ENCODE data around the gene WNT16. TPM values are rescaled to one million over a fixed set of nuclear protein-coding genes. Genes with fewer than 3 reads are reported as not detected.

WNT16 gene
- total and polyA plus RNA-seq, 12 donors, result not detected

DNA sequence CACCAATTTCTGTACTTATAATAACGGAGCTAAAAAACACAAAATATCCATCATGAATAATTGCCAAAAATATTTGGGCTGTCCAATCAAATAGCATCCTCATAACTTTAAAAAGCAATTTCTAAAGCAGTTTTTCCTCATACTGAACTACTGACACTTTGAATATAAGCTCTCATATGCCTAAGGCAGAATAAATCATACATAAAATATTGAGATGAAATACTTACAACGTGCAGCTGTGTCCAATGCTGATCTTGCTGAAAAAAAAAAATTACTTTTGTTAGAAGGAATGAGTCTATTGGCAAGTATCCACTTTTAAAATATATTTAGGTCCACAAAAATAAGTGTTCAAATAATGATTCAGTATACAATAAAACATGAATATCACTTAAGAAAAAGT, 43.1 kb downstream of the WNT16 start:
- 68 to 70% methylated on average over 2 of the region's 2 CpGs for WGBS, 2 donors
- H3K4me1 ChIP-seq, result peaks cover 0 to 35% (median 22%) of the 10 kb centered on the region in 9 donors
- DNase-seq (no peak), ATAC-seq (no peak)
- no peak overlapping the region for H3K4me3 ChIP-seq
- intact Hi-C loops (cut with DNase I), result no loop called here
- H3K9me3 ChIP-seq, result no peaks in the 10 kb centered on the region
- H3K27ac ChIP-seq, result no peak overlapping the region
- peaks cover 0 to 62% (median 0%) of the 10 kb centered on the region in 9 donors for H3K36me3 ChIP-seq
- H3K27me3 ChIP-seq, result no peaks in the 10 kb centered on the region
- TF ChIP-seq, protein P1, sequence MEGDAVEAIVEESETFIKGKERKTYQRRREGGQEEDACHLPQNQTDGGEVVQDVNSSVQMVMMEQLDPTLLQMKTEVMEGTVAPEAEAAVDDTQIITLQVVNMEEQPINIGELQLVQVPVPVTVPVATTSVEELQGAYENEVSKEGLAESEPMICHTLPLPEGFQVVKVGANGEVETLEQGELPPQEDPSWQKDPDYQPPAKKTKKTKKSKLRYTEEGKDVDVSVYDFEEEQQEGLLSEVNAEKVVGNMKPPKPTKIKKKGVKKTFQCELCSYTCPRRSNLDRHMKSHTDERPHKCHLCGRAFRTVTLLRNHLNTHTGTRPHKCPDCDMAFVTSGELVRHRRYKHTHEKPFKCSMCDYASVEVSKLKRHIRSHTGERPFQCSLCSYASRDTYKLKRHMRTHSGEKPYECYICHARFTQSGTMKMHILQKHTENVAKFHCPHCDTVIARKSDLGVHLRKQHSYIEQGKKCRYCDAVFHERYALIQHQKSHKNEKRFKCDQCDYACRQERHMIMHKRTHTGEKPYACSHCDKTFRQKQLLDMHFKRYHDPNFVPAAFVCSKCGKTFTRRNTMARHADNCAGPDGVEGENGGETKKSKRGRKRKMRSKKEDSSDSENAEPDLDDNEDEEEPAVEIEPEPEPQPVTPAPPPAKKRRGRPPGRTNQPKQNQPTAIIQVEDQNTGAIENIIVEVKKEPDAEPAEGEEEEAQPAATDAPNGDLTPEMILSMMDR (IDR thresholded peaks at IDR 0.05), result no peak

DNA sequence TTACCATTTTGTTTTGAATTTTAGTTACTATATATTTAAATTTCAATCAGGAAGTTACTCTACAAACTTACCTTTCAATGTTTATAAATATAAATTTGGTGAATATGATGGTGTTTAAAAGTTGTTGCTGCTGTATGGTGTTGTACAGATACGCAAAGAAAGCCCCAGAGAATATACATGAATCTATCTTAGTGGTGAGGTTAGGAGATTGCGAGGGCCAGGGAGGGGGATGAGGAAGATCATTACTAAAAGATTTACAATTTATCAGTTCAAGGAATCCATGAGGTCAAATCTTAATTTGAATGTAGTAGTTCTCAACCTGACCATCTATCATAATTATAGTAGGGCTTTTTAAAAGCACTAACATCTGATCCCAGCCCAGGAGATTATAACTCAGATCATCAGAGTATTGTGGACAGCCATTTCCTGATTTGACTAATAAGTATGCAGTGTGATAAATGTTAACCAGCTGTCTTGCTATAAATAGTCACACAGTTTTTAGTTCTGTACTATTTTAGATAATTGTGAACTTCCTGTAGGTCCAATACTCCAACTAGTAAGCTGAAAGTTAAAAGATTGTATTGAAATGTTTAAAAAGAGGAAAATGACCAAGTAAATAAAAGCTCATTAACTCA, 43.7 kb downstream of the WNT16 start:
- WGBS, 2 donors, result 89 to 90% methylated on average over 2 of the region's 2 CpGs
- H3K27ac ChIP-seq, result peak overlapping the region in 3 of 10 donors; percentile 6 to 60 (median 48)

DNA sequence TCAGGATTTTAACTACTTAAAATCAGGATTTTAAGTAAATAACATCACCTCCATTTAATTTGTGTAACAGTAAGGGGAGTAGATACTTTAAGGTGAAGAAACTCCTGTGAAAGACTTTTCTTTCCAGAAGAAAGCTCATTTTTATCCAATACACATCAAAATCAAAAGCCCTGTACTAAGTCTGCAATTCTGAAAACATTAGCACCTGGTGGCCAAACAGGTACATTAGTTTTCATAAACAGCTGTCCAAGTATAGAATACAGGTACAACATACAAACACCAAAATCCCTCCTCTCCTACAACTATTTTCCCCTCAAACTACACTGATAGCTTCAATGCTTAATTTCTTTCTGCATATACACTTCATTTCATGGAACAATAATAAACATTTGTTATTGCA, 44.4 kb downstream of the WNT16 start:
- Histone ChIP-seq H3K27ac (peak overlapping the region in 3 of 10 donors; percentile 6 to 60 (median 48)), H3K36me3 (peaks cover 0 to 64% (median 0%) of the 10 kb centered on the region in 9 donors), H3K4me1 (peaks cover 0 to 32% (median 22%) of the 10 kb centered on the region in 9 donors), H3K27me3 (no peaks in the 10 kb centered on the region), H3K4me3 (no peak overlapping the region), H3K9me3 (no peaks in the 10 kb centered on the region)
- intact Hi-C loops (cut with DNase I), result no loop called here
- ATAC-seq (no peak), DNase-seq (no peak)
- TF ChIP-seq, protein P1 (IDR thresholded peaks at IDR 0.05), result no peak

More for the DNA sequence above, 43.7 kb downstream of the WNT16 start:
- peaks cover 0 to 64% (median 0%) of the 10 kb centered on the region in 9 donors for H3K36me3 ChIP-seq
- ATAC-seq, result peak in 6 of 8 donors; percentile 33 to 71 (median 56)
- no peak for DNase-seq
- intact Hi-C loops (cut with DNase I), result no loop called here
- H3K4me1 ChIP-seq, result peaks cover 0 to 32% (median 22%) of the 10 kb centered on the region in 9 donors
- H3K4me3 ChIP-seq, result no peak overlapping the region
- TF ChIP-seq, protein P1 (IDR thresholded peaks at IDR 0.05), result no peak
- no peaks in the 10 kb centered on the region for H3K9me3 ChIP-seq
- no peaks in the 10 kb centered on the region for H3K27me3 ChIP-seq

DNA sequence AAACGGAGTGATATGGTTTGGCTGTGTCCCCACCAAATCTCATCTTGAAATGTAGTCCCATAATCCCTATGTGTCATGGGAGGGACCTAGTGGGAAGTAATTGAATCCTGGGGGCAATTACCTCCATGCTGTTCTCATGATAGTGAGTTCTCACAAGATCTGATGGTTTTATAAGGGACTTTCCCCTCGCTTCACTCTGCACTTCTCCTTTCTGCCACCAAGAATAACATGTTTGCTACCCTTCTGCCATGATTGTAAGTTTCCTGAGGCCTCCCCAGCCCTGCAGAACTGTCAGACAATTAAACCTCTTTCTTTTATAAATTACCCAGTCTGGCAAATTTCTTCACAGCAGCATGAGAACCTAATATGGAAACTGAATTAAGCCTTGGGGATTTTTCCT, 48.2 kb downstream of the WNT16 start:
- intact Hi-C loops (cut with DNase I), result no loop called here
- Histone ChIP-seq H3K36me3 (peaks cover 0 to 66% (median 0%) of the 10 kb centered on the region in 9 donors), H3K4me1 (peaks cover 0 to 17% (median 12%) of the 10 kb centered on the region in 9 donors), H3K27ac (no peak overlapping the region), H3K9me3 (no peaks in the 10 kb centered on the region), H3K4me3 (no peak overlapping the region), H3K27me3 (no peaks in the 10 kb centered on the region)
- DNase-seq (no peak), ATAC-seq (no peak)
- TF ChIP-seq, protein P1 (IDR thresholded peaks at IDR 0.05), result no peak
- 98 to 99% methylated on average over 2 of the region's 2 CpGs for WGBS, 2 donors
